ENCODE measurements around the gene BBS9. TPM values are rescaled to one million over a fixed set of nuclear protein-coding genes. Genes with fewer than 3 reads are reported as not detected.

The BBS9 gene
- total RNA-seq, 4 donors from 2014 or later: 22.0 to 72.5 (median 35.9) TPM

- peaks cover 2 to 77% (median 24%) of the 10 kb centered on the region in 3 donors for H3K36me3 ChIP-seq
- DNase-seq (ENCODE audit: low spot score in 2 of 2): no peak
- TF ChIP-seq CTCF (IDR thresholded peaks at IDR 0.05): no peak
- no peak for TF ChIP-seq EP300 (IDR thresholded peaks at IDR 0.05)
- no peak for TF ChIP-seq POLR2A (IDR thresholded peaks at IDR 0.05)
Measured at GRCh38 chr7:33100770-33101169, 28.6 kb upstream of the BBS9 start.

GRCh38 chr7:33101906-33102305 is 27.5 kb upstream of the BBS9 start:
- Histone ChIP-seq H3K36me3 (peaks cover 2 to 66% (median 19%) of the 10 kb centered on the region in 3 donors), H3K27ac (no peak overlapping the region), H3K4me1 (peaks cover 0 to 25% (median under 1%) of the 10 kb centered on the region in 4 donors), H3K27me3 (no peaks in the 10 kb centered on the region), H3K4me3 (no peak overlapping the region), H3K9me3 (no peaks in the 10 kb centered on the region)
- DNase-seq (ENCODE audit: low spot score in 2 of 2): no peak
- TF ChIP-seq POLR2A (IDR thresholded peaks at IDR 0.05) (no peak), CTCF (IDR thresholded peaks at IDR 0.05) (no peak), EP300 (IDR thresholded peaks at IDR 0.05) (no peak)
- WGBS, 2 donors: 88 to 90% methylated on average over 3 of the region's 3 CpGs

More at GRCh38 chr7:33100770-33101169, 28.6 kb upstream of the BBS9 start:
- H3K4me3 ChIP-seq: no peak overlapping the region
- WGBS, 2 donors: 89% methylated on average over 3 of the region's 3 CpGs
- peaks cover 0 to 14% (median 0%) of the 10 kb centered on the region in 4 donors for H3K4me1 ChIP-seq
- H3K9me3 ChIP-seq: no peaks in the 10 kb centered on the region
- no peaks in the 10 kb centered on the region for H3K27me3 ChIP-seq
- no peak overlapping the region for H3K27ac ChIP-seq

- WGBS, 2 donors: 39 to 44% methylated on average over 7 of the region's 7 CpGs
Measured at GRCh38 chr7:33107136-33108066, 22.0 kb upstream of the BBS9 start.

GRCh38 chr7:33108554-33109004 is 20.8 kb upstream of the BBS9 start:
- Histone ChIP-seq H3K4me3 (peak overlapping the region; percentile 61 to 99 (median 80)), H3K9me3 (no peaks in the 10 kb centered on the region), H3K27me3 (no peaks in the 10 kb centered on the region), H3K27ac (peak overlapping the region; percentile 36 to 82 (median 70)), H3K36me3 (peaks cover 0 to 2% (median 0%) of the 10 kb centered on the region in 3 donors), H3K4me1 (peaks cover 4 to 53% (median 14%) of the 10 kb centered on the region in 4 donors)
- WGBS, 2 donors: 0% methylated on average over 10 of the region's 10 CpGs
- TF ChIP-seq POLR2A (IDR thresholded peaks at IDR 0.05) (no peak), CTCF (IDR thresholded peaks at IDR 0.05) (no peak), EP300 (IDR thresholded peaks at IDR 0.05) (no peak)
- DNase-seq (ENCODE audit: low spot score in 2 of 2): no peak

More at GRCh38 chr7:33107136-33108066, 22.0 kb upstream of the BBS9 start:
- Histone ChIP-seq H3K4me3 (peak overlapping the region; percentile 61 to 99 (median 80)), H3K4me1 (peaks cover 4 to 53% (median 14%) of the 10 kb centered on the region in 4 donors), H3K27me3 (no peaks in the 10 kb centered on the region), H3K36me3 (peaks cover 2 to 14% (median 4%) of the 10 kb centered on the region in 3 donors), H3K27ac (no peak overlapping the region), H3K9me3 (no peaks in the 10 kb centered on the region)
- DNase-seq (ENCODE audit: low spot score in 2 of 2): peak in 1 of 2 donors; percentile 28
- no peak for TF ChIP-seq POLR2A (IDR thresholded peaks at IDR 0.05)
- peak in 2 of 5 experiments; percentile 27 to 45 for TF ChIP-seq CTCF (IDR thresholded peaks at IDR 0.05)

Data from tibial nerve (tissue), 4 donors.